GM19438 (cell line): ENCODE measurements around the gene DNASE1L2.
"Not testable (repeated sequence)": the region's sequence is repeated elsewhere in the genome, so short reads cannot be mapped to it uniquely, and the experiment has no call there.

Experiments used
- ATAC-seq: cut with Tn5 transposase; IDR thresholded peaks from one replicate; pipeline ENCODE4 v1.9.1; 2021; ENCODE audit warnings: low read depth; ENCODE audit not compliant: unreplicated experiment

DNASE1L2 gene

DNA sequence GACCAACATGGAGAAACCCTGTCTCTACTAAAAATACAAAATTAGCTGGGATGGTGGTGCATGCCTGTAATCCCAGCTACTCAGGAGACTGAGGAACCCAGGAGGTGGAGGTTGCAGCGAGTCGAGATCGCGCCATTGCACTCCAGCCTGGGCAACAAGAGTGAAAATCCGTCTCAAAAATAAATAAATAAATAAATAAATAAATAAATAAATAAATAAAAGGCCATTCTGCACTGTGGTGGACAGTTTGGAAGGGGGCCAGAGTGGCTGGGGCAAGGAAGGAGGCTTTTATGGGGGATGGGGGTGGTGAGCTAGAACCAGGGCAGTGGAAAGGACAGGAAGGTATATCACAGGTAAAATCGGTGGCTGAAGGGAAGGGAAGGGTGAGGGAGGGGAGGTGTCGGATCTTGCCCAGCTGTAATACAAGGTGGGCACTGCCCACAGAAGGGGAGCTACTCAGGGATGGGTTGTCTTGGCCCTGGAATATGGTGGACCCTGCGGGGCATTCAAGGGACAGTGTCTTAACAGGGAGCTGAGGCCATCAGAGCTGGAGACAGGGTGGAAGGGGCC lies 33.0 kb upstream of the DNASE1L2 start:
- not testable (repeated sequence) for ATAC-seq

DNA sequence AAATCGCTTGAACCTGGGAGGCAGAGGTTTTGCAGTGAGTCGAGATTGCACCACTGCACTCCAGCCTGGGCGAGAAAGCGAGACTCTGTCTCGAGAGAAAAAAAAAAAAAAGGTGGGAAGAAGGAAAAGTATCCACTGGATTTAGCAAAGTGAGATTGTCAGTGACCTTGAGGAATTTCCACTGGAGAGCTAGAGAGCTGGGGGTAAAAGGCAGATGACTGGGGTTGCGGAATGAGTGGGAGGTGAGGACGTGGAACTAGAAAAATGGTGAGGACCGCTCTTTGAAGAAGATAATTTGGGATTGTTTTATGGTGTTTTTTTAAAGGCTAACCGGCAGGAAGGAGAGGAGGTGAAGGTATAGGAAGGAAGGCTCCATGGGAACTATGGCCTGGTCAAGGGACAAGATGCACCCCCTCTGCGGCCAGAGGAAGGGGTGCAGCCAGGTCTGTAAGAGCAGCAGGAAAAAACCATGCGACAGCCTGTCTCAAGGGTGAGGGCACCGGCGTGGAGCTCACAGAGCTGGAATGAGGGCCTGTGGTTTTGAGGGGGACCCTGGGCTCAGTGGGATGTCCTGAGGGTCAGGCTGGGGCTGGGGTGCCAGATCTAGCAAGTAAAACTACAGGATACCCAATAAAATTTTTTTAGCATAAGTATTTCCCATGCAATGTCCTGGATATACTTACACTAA lies 31.7 kb upstream of the DNASE1L2 start:
- no peak for ATAC-seq

DNA sequence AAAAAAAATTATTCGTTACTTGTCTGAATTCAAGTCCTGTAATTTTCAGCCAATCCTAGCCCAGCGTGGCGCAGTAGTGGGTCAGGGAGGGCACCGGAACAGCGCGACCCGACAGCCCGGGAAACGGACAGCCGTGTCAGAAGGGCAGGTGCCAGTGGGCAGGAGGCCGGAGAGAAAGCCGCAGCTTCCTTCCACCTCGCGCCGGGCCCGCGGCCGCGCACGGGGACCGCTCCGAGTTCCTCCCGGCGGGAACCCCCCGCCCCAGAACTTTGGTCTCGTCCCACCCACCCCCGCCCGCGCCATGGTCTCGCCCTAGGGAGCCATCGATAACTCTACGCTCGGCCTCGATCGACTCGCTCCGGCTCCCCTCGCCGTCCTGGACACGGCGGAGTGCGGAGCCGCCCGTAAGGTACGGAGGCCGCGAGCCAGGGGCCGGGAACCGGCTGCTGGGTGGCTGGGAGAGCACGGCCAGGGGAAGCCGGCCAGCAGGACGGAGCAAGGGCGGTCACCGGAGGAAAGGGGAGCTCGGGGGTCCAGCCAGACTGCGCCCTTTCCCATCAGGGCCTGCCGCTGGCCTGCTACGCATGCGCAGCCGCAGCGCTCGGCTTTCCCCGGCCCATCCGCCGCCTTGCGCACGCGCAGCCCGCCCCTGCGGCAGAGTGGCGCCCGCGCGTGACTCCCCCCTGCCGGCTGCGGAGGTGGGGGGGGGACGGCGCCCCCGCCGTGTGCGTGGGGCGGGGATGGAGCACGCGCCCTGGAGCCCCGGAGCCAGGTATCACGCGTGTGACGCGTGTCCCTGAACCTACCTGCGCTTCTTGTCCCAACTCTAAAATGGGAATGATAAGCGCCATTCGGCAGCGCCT lies 30.9 kb upstream of the DNASE1L2 start, which contains the start of gene MLST8:
MLST8 (plus strand) TSS at position 351 of the 863 bp plus-strand sequence. CDS start 632 bp downstream, outside the sequence.
- ATAC-seq: peak; percentile 66

DNA sequence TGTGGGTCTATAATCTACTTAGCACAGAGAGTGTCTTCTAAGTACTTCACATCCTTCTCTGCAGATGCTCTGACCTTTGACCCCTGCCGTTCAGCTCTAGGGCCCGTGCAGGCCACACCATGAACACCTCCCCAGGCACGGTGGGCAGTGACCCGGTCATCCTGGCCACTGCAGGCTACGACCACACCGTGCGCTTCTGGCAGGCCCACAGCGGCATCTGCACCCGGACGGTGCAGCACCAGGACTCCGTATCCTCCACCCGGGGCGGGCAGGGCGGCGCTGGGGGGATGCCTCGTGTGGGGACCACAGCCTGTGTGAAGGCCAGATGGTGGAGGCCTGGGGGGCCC lies 30.3 kb upstream of the DNASE1L2 start:
- ATAC-seq: peak; percentile 11

DNA sequence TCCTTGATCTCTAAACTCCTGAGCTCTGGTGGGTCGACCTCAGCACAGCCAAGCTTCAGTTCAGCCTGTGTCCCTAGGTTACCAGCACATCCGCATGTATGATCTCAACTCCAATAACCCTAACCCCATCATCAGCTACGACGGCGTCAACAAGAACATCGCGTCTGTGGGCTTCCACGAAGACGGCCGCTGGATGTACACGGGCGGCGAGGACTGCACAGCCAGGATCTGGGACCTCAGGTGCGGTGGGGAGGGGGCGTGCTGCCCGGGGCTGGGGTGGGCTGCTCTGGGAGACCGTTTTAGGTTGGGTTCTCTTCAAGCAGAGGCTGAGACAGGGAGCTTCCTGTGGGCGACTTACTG lies 29.8 kb upstream of the DNASE1L2 start:
- ATAC-seq: no peak

DNA sequence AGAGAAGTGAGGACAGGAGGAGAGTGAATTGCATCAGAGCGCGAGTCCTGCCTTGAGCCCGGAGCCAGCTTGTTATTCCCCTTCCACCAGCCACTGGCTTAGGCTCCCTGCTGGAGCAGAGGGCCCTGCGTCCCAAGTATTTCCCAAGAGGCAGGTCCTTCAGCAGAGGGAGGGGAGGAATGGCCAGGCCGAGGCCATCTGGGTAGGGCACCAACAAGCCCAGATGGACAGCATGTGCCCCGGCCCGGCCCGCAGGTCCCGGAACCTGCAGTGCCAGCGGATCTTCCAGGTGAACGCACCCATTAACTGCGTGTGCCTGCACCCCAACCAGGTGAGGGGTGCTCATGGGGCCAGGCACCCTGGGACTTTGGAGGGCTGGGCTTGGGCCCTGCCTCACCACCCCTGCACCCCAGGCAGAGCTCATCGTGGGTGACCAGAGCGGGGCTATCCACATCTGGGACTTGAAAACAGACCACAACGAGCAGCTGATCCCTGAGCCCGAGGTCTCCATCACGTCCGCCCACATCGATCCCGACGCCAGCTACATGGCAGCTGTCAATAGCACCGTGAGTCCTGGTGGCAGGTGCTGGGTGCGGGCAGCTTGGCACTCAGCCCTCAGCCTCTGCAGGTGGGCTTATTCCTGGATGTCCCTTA lies 29.3 kb upstream of the DNASE1L2 start:
- ATAC-seq: no peak

DNA sequence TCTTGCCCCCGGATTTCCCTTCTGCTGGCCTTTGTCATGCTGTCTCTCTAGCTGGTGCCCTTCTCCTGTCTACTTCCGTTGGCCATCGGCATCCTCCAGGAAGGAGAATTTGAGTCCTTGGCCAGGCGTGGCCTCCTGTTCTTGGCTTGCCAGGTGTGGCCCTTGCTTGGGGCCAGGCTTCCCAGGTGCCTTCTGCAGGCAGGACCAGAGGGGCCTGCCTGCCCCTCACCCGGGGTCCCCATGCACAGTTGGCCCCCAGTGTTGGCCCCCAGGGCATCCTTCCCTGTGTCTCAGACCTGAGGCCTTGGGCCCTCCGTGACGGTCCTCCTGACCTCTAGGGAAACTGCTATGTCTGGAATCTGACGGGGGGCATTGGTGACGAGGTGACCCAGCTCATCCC lies 28.4 kb upstream of the DNASE1L2 start:
- no peak for ATAC-seq

DNA sequence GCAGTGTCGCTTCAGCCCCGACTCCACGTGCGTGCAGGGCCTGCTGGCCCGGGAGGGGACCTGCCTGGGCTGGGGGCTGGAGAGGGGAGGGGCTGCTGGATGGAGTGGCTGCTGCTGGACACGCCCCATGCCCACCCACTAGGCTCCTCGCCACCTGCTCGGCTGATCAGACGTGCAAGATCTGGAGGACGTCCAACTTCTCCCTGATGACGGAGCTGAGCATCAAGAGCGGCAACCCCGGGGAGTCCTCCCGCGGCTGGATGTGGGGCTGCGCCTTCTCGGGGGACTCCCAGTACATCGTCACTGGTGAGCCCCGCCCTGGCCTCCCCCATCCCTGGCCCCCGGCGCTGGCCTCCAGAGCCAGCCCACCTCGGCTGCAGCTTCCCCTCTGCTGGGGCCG lies 27.9 kb upstream of the DNASE1L2 start:
- ATAC-seq: no peak

DNA sequence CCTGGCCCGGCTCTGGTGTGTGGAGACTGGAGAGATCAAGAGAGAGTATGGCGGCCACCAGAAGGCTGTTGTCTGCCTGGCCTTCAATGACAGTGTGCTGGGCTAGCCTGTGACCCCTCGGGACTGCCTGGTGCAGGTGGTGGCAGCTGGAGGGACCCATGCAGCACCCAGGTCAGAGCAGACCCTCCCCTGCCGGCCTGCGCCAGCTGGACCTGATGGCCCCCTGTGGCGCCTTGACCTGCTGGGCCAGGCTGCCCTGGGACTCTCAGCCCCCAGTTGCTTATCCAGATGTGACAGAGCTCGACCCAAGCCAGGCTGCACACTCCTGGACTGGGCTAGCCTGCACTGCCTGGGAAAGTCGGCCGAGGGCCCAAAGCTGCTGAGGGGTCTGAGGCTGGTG lies 27.5 kb upstream of the DNASE1L2 start:
- ATAC-seq: no peak

DNA sequence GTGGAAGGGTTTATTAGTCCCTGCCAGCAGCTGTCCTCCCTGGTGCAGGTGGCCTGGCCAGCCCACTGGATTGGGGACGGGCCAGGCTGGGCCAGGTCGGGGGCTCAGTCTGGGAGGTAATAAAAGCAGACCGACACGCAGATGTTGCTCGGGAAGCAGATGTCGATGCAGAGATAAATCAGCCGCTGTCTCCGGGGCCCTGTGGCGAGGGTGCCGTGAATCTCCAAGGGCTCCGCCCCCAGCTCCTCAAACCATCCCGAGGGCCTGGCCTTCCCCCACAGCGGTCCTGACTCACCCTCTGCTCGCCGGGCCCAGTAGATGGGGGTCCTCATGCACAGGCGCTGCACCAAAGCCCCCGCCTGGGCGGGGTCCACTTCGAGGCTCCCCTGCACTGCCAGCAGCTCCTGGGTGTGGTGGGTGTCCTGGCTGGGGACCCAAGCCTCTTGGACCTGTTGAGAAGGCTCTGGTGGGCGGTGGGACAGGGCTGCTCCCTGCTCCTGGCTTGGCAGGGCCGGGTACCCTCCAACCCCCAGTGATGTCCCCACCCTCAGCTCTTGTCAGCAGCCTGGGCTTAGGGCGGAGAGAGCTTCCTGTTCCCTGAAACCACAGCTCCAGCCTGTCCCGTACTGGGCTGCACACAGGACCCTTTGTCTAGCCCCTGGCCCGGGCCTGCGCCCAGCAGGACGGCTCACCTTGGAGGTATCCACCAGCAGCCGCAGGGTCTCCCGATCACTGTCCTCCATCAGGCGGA lies 26.8 kb upstream of the DNASE1L2 start:
- no peak for ATAC-seq

DNA sequence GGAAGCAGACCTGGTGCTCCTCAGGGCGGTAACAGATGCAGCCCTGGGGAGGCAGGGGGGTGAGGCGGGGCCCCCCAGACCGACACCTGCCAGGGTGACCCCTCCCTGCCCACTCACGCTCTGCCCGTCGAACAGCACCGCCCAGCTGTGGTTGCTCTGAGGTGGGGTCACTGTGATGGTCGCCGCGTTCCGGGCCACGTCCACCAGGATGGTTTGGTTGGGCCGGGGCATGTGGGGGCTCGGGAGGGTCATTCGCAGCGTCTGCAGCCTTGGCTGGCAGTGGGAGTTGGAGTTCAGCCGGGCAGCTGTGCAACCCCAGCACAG lies 26.3 kb upstream of the DNASE1L2 start:
- ATAC-seq: no peak

DNA sequence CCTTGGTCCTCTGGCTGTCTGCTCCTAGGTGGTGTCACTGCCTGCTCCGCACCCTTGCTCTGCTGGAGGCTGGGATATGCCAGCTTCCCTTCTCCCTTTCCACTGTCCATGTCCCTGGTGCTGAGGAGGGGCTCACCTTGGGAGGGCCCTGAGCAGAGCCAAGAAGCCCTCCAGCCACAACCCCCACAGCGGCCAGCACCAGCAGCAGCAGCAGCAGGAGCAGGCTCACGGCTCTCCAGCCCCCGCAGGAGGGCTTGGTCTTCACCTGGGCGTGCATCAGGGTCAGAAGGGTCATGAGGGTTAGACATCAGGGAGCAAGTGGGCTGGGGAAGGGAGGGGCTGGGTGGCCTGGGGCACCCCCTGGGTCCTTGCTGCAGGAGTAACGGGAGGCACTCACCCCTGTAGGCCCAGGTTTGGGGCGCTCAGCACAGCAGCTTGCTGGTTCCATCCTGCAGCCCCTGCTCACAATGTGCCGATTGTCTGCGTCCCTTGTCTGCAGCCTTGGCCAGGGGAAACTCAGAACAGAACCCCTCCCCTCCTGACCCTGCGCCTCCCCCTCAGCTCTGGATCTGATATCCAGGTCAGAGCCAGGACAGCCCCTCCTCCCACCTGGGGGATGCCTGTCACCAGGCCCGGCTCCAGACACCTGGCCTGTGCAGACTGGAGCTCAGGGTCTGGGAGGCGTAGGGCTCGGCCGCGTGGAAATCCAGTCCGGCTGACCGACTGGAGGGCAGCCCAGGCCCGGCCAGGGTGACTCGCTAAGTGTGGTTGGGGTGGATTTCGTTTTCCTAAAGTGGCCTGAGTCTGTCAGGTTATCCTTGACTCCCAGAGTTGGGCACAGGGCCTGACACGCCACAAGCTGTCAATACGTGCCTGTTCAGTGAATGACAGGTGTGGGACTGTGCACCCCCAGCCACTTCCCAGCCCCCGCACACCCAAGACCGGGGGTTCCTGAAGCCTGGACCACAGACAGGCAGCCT lies 25.6 kb upstream of the DNASE1L2 start, which contains the start of gene BRICD5:
BRICD5 (minus strand) TSS at position 478 of the 980 bp plus-strand sequence; CDS start at position 448, 30 bp downstream.
- no peak for ATAC-seq

DNA sequence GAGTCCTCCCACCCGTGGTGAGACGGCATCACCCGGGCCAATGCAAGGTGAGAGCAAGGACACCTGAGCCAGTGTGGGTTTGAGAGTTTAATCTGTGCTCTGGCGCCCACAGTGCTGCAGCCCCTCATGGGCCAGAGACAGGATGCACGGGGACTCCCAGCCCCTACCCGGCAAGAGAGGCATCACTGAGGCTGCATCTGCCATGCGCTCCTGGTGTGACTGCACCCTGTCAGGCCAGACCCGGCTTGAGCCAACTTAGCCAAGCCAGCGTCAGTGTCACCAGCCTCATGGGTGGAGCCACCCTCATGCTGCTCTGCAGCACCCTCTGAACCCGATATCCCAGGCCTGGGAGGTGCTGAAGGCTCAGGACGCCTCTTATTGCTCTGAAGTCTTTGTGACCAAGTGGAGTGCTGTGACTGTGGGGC lies 24.3 kb upstream of the DNASE1L2 start:
- ATAC-seq: no peak

DNA sequence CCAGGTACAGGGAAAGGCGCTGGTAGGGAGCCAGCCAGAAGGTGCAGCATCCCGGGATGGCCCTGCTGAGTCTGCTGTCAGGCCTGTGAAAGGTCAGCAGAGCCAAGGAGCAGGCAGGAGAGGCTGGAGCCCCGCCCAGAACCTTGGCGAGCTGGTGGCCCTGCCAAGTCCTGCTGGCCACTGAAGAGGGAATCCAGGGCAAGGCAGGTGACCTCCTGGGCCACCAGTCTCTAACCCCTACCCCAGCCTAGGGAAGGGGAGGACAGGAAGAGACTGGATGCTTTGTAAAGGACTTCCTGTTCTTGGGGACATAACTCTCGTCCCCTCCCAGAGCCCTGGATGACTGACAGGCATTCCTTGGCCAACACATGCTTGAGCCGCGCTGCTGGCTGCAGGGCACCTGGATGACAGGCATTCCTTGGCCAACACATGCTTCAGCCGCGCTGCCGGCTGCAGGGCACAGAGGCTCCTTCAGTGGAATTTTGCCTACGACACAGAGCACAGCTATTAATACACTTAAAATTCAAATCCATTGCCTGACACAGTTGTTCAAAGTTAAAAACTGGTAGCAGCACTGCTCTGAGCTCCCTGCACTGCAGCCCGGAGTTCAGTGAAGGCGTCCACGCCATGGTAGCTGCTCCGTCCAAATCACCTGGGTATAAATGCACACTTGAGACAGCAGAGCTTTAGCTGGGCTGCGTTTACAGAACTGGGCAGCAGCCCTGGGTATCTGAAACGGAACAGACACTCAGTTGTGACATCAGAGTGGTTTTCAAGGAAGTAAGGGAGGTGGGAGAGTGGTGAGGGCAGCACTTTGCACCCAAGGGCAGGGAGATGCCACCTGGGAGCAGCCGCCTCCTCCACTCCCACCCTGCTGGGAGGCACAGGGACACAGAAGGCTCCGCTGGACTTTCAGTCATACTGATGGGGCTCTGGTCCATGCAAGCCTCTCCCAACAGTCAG lies 23.6 kb upstream of the DNASE1L2 start:
- no peak for ATAC-seq

DNA sequence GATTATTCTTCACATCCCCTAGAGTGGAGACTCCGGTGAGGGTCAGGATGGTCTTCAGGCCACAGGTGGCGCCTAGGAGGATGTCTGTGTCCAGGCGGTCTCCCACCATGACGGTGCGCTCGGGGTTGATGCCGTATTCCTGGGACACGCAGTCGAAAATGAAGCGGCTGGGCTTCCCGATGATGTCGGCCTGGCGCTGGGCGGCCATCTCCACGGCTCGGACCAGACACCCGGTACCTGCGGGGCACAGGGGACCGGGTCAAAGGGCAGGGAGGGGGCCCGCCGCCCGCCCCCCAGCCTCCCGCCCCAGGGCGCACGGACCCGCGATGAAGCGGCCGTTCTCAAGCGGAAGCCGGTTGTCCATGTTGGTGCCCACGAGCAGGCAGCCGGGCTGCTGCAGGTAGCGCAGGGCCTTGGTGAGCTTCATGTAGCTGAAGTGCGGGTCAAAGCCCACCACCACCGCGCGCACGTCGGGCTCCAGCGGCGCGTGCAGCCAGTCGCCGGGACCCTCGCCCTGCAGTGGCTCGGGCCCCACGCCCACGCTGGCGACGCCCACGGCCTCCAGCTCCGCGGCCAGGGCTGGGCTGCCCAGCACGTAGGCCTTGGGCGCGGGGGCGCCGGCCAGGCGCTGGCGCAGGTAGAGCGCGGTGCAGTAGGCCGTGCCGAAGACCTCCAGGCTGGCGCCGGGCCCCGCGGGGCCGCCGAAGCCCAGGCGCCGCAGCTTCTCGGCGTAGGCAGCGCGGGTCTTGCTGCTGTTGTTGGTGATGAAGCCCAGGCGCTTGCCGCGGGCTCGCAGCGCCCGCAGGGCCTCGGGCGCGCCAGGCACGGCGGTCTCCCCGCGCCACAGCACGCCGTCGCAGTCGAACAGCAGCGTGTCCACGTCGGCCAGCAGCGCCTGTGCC lies 22.2 kb upstream of the DNASE1L2 start:
- no peak for ATAC-seq

DNA sequence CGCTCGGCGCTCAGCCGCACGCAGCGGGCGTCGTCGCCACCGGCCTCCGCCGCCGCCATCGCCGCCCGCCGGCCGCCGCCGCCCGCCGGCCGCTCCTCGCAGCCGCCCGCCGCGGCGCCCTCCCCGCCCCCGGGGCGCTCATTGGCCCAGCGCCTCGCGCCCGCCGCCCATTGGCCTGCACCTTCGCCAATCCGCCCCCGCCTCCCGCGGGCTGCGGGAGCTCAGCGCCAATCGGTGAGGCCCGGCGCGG lies 21.6 kb upstream of the DNASE1L2 start, which contains the start of gene PGP:
PGP (minus strand) TSS at position 122 of the 250 bp plus-strand sequence; CDS start at position 59, 63 bp downstream.
- ATAC-seq: peak; percentile 82

DNA sequence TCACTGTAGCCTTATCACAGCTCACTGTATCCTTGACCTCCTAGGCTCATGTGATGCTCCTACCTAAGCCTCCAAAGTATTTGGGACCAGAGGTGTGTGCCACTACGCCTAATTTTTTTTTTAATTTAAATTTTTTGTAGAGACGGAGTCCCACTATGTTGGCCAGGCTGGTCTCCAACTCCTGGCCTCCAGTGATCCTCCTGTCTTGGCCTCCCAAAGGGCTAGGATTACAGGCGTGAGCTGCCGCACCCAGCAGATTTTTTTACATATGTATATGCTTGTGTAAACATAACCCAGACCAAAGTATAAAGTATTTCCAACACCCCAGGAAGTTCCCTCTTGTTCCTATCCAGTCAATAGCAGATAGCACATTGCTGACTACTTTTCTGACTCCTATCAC lies 19.9 kb upstream of the DNASE1L2 start:
- no peak for ATAC-seq
